Stimulated activated effector memory CD8-positive, alpha-beta T cell treated with anti-CD3 and anti-CD28 coated beads, Interleukin-12 subunit alpha, Interleukin-12 subunit beta, amount 100 ng/mL, for 72 hours (primary cell): ENCODE measurements around the gene IFI27L1.

ENCODE experiments used
- ATAC-seq: fragments of 150-1000 bp; cut with Tn5 transposase; 2 replicates; pipeline ENCODE4 v1.10.0; 2021
- DNase-seq, 2 donors: peaks; one replicate each; pipeline ENCODE4 v3.0.0; 2021 to 2022; ENCODE audit warnings: low spot score in 2 of 2
- H3K27ac Mint-ChIP-seq: one replicate; pipeline ENCODE4 v1.8.0; 2022; ENCODE audit warnings: mild to moderate bottlenecking, mixed read lengths
- H3K36me3 Mint-ChIP-seq: one replicate; pipeline ENCODE4 v1.8.0; 2022; ENCODE audit warnings: mild to moderate bottlenecking, mixed read lengths
- H3K4me1 Mint-ChIP-seq: one replicate; pipeline ENCODE4 v1.8.0; 2022; ENCODE audit warnings: mixed read lengths
- H3K4me3 Mint-ChIP-seq: one replicate; pipeline ENCODE4 v1.8.0; 2022; ENCODE audit warnings: mild to moderate bottlenecking, mixed read lengths
- H3K9me3 Mint-ChIP-seq: one replicate; pipeline ENCODE4 v1.8.0; 2022; ENCODE audit warnings: mixed read lengths

The IFI27L1 gene

GRCh38 chr14:94080621-94081385, at the start of gene IFI27L1, which contains the start of gene DDX24:
TSS of gene IFI27L1 (plus strand) at chr14:94081310. CDS start at chr14:94096938, 15,628 bp downstream.
TSS of gene DDX24 (minus strand) at chr14:94081202. CDS start at chr14:94079742, 1,460 bp downstream.
- peaks cover 38% of the 10 kb centered on the region for H3K4me1 Mint-ChIP-seq
- ATAC-seq (peak; percentile 99), DNase-seq (peak; percentile 92 to 96)
- peaks cover 53% of the 10 kb centered on the region for H3K36me3 Mint-ChIP-seq
- peak within 1 kb of the TSS; percentile 100 for H3K27ac Mint-ChIP-seq
- H3K9me3 Mint-ChIP-seq: no peaks in the 10 kb centered on the region
- peak within 1 kb of the TSS; percentile 100 for H3K4me3 Mint-ChIP-seq

- Mint-ChIP-seq H3K9me3 (no peaks in the 10 kb centered on the region), H3K36me3 (peaks cover 6% of the 10 kb centered on the region), H3K27ac (no peak overlapping the region), H3K4me3 (no peak overlapping the region), H3K4me1 (peaks cover 24% of the 10 kb centered on the region)
- DNase-seq (no peak), ATAC-seq (no peak)
Measured at GRCh38 chr14:94031883-94032279, 49.2 kb upstream of the IFI27L1 start.

GRCh38 chr14:94034886-94035285, 46.2 kb upstream of the IFI27L1 start:
- ATAC-seq (no peak), DNase-seq (no peak)
- H3K4me1 Mint-ChIP-seq: peaks cover 6% of the 10 kb centered on the region
- H3K36me3 Mint-ChIP-seq: peaks cover 7% of the 10 kb centered on the region
- H3K9me3 Mint-ChIP-seq: no peaks in the 10 kb centered on the region
- H3K4me3 Mint-ChIP-seq: no peak overlapping the region
- no peak overlapping the region for H3K27ac Mint-ChIP-seq

GRCh38 chr14:94036313-94037167, 44.6 kb upstream of the IFI27L1 start:
- no peak overlapping the region for H3K27ac Mint-ChIP-seq
- peaks cover 7% of the 10 kb centered on the region for H3K36me3 Mint-ChIP-seq
- H3K4me1 Mint-ChIP-seq: peaks cover 6% of the 10 kb centered on the region
- DNase-seq (peak; percentile 68 to 91), ATAC-seq (peak; percentile 92)
- H3K9me3 Mint-ChIP-seq: no peaks in the 10 kb centered on the region
- H3K4me3 Mint-ChIP-seq: no peak overlapping the region

- H3K9me3 Mint-ChIP-seq: no peaks in the 10 kb centered on the region
- H3K27ac Mint-ChIP-seq: no peak overlapping the region
- no peak overlapping the region for H3K4me3 Mint-ChIP-seq
- H3K4me1 Mint-ChIP-seq: peaks cover 6% of the 10 kb centered on the region
- DNase-seq (no peak), ATAC-seq (no peak)
- H3K36me3 Mint-ChIP-seq: peaks cover 9% of the 10 kb centered on the region
Measured at GRCh38 chr14:94037954-94038353, 43.2 kb upstream of the IFI27L1 start.

- peaks cover 6% of the 10 kb centered on the region for H3K4me1 Mint-ChIP-seq
- no peaks in the 10 kb centered on the region for H3K9me3 Mint-ChIP-seq
- DNase-seq (no peak), ATAC-seq (no peak)
- H3K27ac Mint-ChIP-seq: peak overlapping the region; percentile 64
- H3K36me3 Mint-ChIP-seq: peaks cover 14% of the 10 kb centered on the region
- no peak overlapping the region for H3K4me3 Mint-ChIP-seq
Measured at GRCh38 chr14:94038510-94038909, 42.6 kb upstream of the IFI27L1 start.

GRCh38 chr14:94038921-94039629, 42.0 kb upstream of the IFI27L1 start:
- no peak for ATAC-seq
- peaks cover 6% of the 10 kb centered on the region for H3K4me1 Mint-ChIP-seq
- H3K36me3 Mint-ChIP-seq: peaks cover 18% of the 10 kb centered on the region
- H3K9me3 Mint-ChIP-seq: no peaks in the 10 kb centered on the region
- H3K4me3 Mint-ChIP-seq: no peak overlapping the region
- DNase-seq: no peak
- H3K27ac Mint-ChIP-seq: peak overlapping the region; percentile 64

- no peak overlapping the region for H3K4me3 Mint-ChIP-seq
- DNase-seq (no peak), ATAC-seq (no peak)
- peaks cover 29% of the 10 kb centered on the region for H3K36me3 Mint-ChIP-seq
- peak overlapping the region; percentile 64 for H3K27ac Mint-ChIP-seq
- H3K4me1 Mint-ChIP-seq: peaks cover 6% of the 10 kb centered on the region
- no peaks in the 10 kb centered on the region for H3K9me3 Mint-ChIP-seq
Measured at GRCh38 chr14:94040247-94040646, 40.9 kb upstream of the IFI27L1 start.

GRCh38 chr14:94040796-94041195, 40.3 kb upstream of the IFI27L1 start:
- Mint-ChIP-seq H3K4me3 (no peak overlapping the region), H3K27ac (no peak overlapping the region), H3K36me3 (peaks cover 34% of the 10 kb centered on the region), H3K4me1 (peaks cover 6% of the 10 kb centered on the region), H3K9me3 (no peaks in the 10 kb centered on the region)
- ATAC-seq (no peak), DNase-seq (no peak)

- Mint-ChIP-seq H3K27ac (no peak overlapping the region), H3K36me3 (peaks cover 39% of the 10 kb centered on the region), H3K4me3 (no peak overlapping the region), H3K9me3 (no peaks in the 10 kb centered on the region), H3K4me1 (peaks cover 3% of the 10 kb centered on the region)
- peak; percentile 2 for ATAC-seq
- no peak for DNase-seq
Measured at GRCh38 chr14:94041551-94042346, 39.4 kb upstream of the IFI27L1 start.

GRCh38 chr14:94042433-94043091, 38.5 kb upstream of the IFI27L1 start:
- H3K9me3 Mint-ChIP-seq: no peaks in the 10 kb centered on the region
- DNase-seq (no peak), ATAC-seq (peak; percentile 1)
- no peak overlapping the region for H3K27ac Mint-ChIP-seq
- H3K4me1 Mint-ChIP-seq: no peaks in the 10 kb centered on the region
- peaks cover 45% of the 10 kb centered on the region for H3K36me3 Mint-ChIP-seq
- no peak overlapping the region for H3K4me3 Mint-ChIP-seq

- Mint-ChIP-seq H3K9me3 (no peaks in the 10 kb centered on the region), H3K36me3 (peaks cover 52% of the 10 kb centered on the region), H3K4me3 (no peak overlapping the region), H3K4me1 (no peaks in the 10 kb centered on the region), H3K27ac (peak overlapping the region; percentile 74)
- no peak for DNase-seq
- no peak for ATAC-seq
Measured at GRCh38 chr14:94043111-94043755, 37.9 kb upstream of the IFI27L1 start.

GRCh38 chr14:94043756-94044475, 37.2 kb upstream of the IFI27L1 start:
- no peak for DNase-seq
- Mint-ChIP-seq H3K36me3 (peaks cover 59% of the 10 kb centered on the region), H3K9me3 (no peaks in the 10 kb centered on the region), H3K4me1 (no peaks in the 10 kb centered on the region), H3K4me3 (no peak overlapping the region), H3K27ac (peak overlapping the region; percentile 74)
- no peak for ATAC-seq
